Liver (tissue), 3 donors: Measurements from ENCODE around the gene RSL1D1.

Experiments
- CTCF ChIP-seq: fragments of 150-350 bp; IDR thresholded peaks from 2 replicates; pipeline ENCODE4 v1.5.1; 2017; ENCODE audit warnings: improper control_type of control experiment, low read depth, low read length; ENCODE audit not compliant: missing input control
- GABPA ChIP-seq, 2 donors: IDR thresholded peaks in 1 of 2; conservative IDR thresholded peaks in 1 of 2; 2 replicates each; pipeline ENCODE4 v1.6.1; 2016; ENCODE audit warnings: antibody characterized with exemption in 2 of 2, mild to moderate bottlenecking in 1 of 2, moderate library complexity in 1 of 2
- JUND ChIP-seq, 2 donors: IDR thresholded peaks; 2 replicates each; pipeline ENCODE4 v1.6.1; 2016; ENCODE audit warnings: antibody characterized with exemption in 2 of 2
- MAX ChIP-seq: IDR thresholded peaks from 2 replicates; pipeline ENCODE4 v1.6.1; 2016; ENCODE audit warnings: antibody characterized with exemption
- YY1 ChIP-seq: IDR thresholded peaks from 2 replicates; pipeline ENCODE4 v1.6.1; 2016; ENCODE audit warnings: antibody characterized with exemption, mild to moderate bottlenecking
- ZBTB33 ChIP-seq: IDR thresholded peaks from 2 replicates; pipeline ENCODE4 v1.6.1; 2016; ENCODE audit warnings: antibody characterized with exemption
- donor health status: healthy.
- donor health status: healthy.

GRCh38 chr16:11871193-11871592 is 19.9 kb upstream of the RSL1D1 start:
- TF ChIP-seq ZBTB33 (no peak), CTCF (no peak), JUND (IDR thresholded peaks at IDR 0.05) (no peak), YY1 (no peak), MAX (no peak), GABPA (IDR thresholded peaks at IDR 0.05 in 1 of 2, conservative IDR thresholded peaks at IDR 0.05 in 1 of 2) (no peak)
